Mesendoderm (in vitro differentiated cells): ENCODE results near the gene BDP1. TPM values are rescaled to one million over a fixed set of nuclear protein-coding genes. Genes with fewer than 3 reads are reported as not detected.
"Not testable (repeated sequence)": the region's sequence is repeated elsewhere in the genome, so short reads cannot be mapped to it uniquely, and the experiment has no call there.

Source experiments
- DNase-seq: peaks from one replicate; pipeline ENCODE4 v3.0.0; 2013
- H2AK5ac ChIP-seq: 2 replicates; pipeline ENCODE4 v1.6.1; 2013; ENCODE audit warnings: low read length, inconsistent platforms
- H2BK120ac ChIP-seq: 2 replicates; pipeline ENCODE4 v1.6.1; 2013; ENCODE audit warnings: low read depth, mild to moderate bottlenecking, low read length, moderate library complexity, mixed read lengths
- H2BK15ac ChIP-seq: replicated peaks from 2 replicates; pipeline ENCODE4 v1.6.1; 2013; ENCODE audit warnings: low read depth, mild to moderate bottlenecking, moderate library complexity
- H2BK5ac ChIP-seq: 2 replicates; pipeline ENCODE4 v1.6.1; 2013; ENCODE audit warnings: low read length, inconsistent platforms
- H3K18ac ChIP-seq: 2 replicates; pipeline ENCODE4 v1.6.1; 2013; ENCODE audit warnings: mild to moderate bottlenecking, low read length, mixed read lengths
- H3K23ac ChIP-seq: one replicate; pipeline ENCODE4 v1.6.1; 2013; ENCODE audit warnings: low read length
- H3K27ac ChIP-seq: 2 replicates; pipeline ENCODE4 v1.5.1; 2013; ENCODE audit warnings: low read depth, mild to moderate bottlenecking, inconsistent platforms, low read length, moderate library complexity
- H3K27me3 ChIP-seq: 2 replicates; pipeline ENCODE4 v1.6.1; 2013; ENCODE audit warnings: low read length, control low read depth, mild to moderate bottlenecking, inconsistent platforms; ENCODE audit not compliant: insufficient read depth, poor library complexity
- H3K36me3 ChIP-seq: 2 replicates; pipeline ENCODE4 v1.6.1; 2013; ENCODE audit warnings: low read length, inconsistent platforms; ENCODE audit not compliant: control insufficient read depth, insufficient read depth
- H3K4ac ChIP-seq: one replicate; pipeline ENCODE4 v1.6.1; 2013; ENCODE audit warnings: low read depth, mild to moderate bottlenecking, low read length, moderate library complexity
- H3K4me1 ChIP-seq: 2 replicates; pipeline ENCODE4 v1.6.1; 2013; ENCODE audit warnings: low read depth, low read length, inconsistent platforms; ENCODE audit not compliant: control insufficient read depth
- H3K4me2 ChIP-seq: 2 replicates; pipeline ENCODE4 v1.6.1; 2013; ENCODE audit warnings: low read length
- H3K4me3 ChIP-seq: 2 replicates; pipeline ENCODE4 v1.5.1; 2013; ENCODE audit warnings: mild to moderate bottlenecking, low read length
- H3K56ac ChIP-seq: one replicate; pipeline ENCODE4 v1.6.1; 2013; ENCODE audit warnings: low read length
- H3K79me1 ChIP-seq: 2 replicates; pipeline ENCODE4 v1.6.1; 2013; ENCODE audit warnings: low read length, inconsistent platforms
- H3K79me2 ChIP-seq: 2 replicates; pipeline ENCODE4 v1.6.1; 2013; ENCODE audit warnings: mild to moderate bottlenecking, low read length; ENCODE audit not compliant: control insufficient read depth, insufficient read depth
- H3K9ac ChIP-seq: 2 replicates; pipeline ENCODE4 v1.6.1; 2013; ENCODE audit warnings: low read length, inconsistent platforms
- H4K5ac ChIP-seq: one replicate; pipeline ENCODE4 v1.6.1; 2013; ENCODE audit warnings: low read length
- H4K8ac ChIP-seq: one replicate; pipeline ENCODE4 v1.6.1; 2013; ENCODE audit warnings: low read depth, mild to moderate bottlenecking, control low read depth, low read length, moderate library complexity
- WGBS: extraction: QIAGEN DNeasy Blood & Tissue Kit; methylation state at CpG from one replicate; pipeline ENCODE4 v1.1.7; 2013; ENCODE audit warnings: low lambda C conversion rate, missing lambda C conversion rate; ENCODE audit not compliant: insufficient coverage; ENCODE audit errors: extremely low coverage; 5-methylcytosine and 5-hydroxymethylcytosine counted together
- small RNA-seq: library from polyadenylated mRNA; stranded (forward); fragments of <200 nt; extraction: miRNeasy Mini kit (QIAGEN cat#:217004); gene quantifications from one replicate; pipeline ENCODE3, GENCODE V24; 2013; ENCODE audit not compliant: insufficient read depth

BDP1 gene

DNA sequence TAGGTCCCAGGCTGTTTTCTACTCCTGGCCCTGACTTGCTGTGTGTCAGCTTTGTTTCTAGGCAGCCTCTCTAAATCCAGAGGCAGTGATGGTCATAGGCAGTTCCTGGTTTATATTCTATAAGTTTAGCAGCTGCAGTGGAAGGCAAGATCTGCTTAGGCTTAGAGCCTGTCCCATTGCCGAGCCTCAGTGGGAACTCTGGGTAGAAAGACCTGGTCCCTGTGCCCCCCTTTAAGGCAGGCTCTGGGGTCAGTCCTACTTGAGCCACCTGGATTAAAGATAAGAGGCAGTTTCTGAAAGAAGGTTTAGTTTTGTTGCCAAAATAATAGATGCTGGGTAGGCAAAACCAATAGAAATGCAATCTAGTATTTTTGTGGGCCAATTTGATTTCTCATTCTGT, 145.3 kb downstream of the BDP1 start:
- Histone ChIP-seq H2BK5ac (no peak overlapping the region), H4K8ac (no peak overlapping the region), H3K27ac (no peak overlapping the region), H3K4me3 (no peak overlapping the region), H3K23ac (no peak overlapping the region), H3K36me3 (peaks cover 2% of the 10 kb centered on the region), H3K9ac (no peak overlapping the region), H3K4ac (no peak overlapping the region), H3K79me1 (no peaks in the 10 kb centered on the region), H3K4me1 (no peaks in the 10 kb centered on the region), H3K27me3 (no peaks in the 10 kb centered on the region), H4K5ac (no peak overlapping the region), H2AK5ac (no peak overlapping the region), H2BK15ac (no peak overlapping the region), H3K4me2 (no peak overlapping the region), H3K79me2 (no peaks in the 10 kb centered on the region), H3K18ac (no peak overlapping the region), H3K56ac (no peak overlapping the region), H2BK120ac (no peak overlapping the region)
- DNase-seq, result no peak
- WGBS, result no CpG with 5 or more reads among the region's 1 CpG

DNA sequence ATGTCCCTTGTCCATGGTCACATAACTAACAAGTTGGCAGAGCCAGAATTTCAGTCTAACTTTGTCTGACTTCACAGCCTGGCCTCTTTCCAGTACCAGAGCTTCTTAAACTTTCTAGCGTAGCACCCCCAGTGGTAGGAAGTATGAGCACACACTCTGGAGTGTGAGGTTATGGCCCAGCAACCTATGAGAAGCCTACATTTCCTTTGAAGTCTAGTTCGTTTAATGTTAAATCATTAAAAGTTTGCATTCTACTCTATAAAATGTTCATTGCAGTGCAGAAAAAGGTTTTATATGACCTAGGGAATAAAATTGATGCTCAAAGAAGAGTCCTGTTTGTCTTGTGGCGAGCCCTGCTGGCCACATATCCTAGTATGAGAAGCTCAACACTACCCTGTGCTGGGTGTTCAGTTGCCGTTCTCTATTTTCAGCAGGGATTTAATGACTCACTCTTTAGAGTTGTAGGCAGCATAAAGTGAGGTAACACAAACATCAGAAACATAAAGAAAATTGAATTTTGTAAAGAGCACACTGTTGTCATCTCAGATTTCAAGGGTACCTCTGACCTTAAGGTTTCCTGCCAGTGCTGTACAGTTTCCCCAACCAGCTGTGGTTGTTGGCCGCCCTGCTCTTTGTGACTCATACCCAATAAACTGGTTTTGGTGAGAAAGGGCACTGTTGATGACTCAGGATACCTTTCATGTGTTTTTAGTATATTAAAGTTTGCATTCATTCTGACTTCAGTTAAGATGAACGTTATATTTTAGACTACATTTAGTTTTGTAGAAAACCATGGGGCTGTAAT, 146.0 kb downstream of the BDP1 start:
- H3K4me3 ChIP-seq, result no peak overlapping the region
- H3K4ac ChIP-seq, result no peak overlapping the region
- no peak overlapping the region for H4K5ac ChIP-seq
- H2AK5ac ChIP-seq, result no peak overlapping the region
- H2BK5ac ChIP-seq, result no peak overlapping the region
- H3K79me1 ChIP-seq, result no peaks in the 10 kb centered on the region
- H2BK15ac ChIP-seq, result no peak overlapping the region
- no peak overlapping the region for H3K18ac ChIP-seq
- no peak overlapping the region for H3K27ac ChIP-seq
- no peak overlapping the region for H2BK120ac ChIP-seq
- H3K23ac ChIP-seq, result no peak overlapping the region
- H3K4me1 ChIP-seq, result no peaks in the 10 kb centered on the region
- H3K9ac ChIP-seq, result no peak overlapping the region
- no peaks in the 10 kb centered on the region for H3K27me3 ChIP-seq
- no peak overlapping the region for H4K8ac ChIP-seq
- H3K36me3 ChIP-seq, result peaks cover 2% of the 10 kb centered on the region
- peak; percentile 78 for DNase-seq
- no peaks in the 10 kb centered on the region for H3K79me2 ChIP-seq
- no peak overlapping the region for H3K56ac ChIP-seq
- WGBS, result no CpG with 5 or more reads among the region's 6 CpGs
- no peak overlapping the region for H3K4me2 ChIP-seq

DNA sequence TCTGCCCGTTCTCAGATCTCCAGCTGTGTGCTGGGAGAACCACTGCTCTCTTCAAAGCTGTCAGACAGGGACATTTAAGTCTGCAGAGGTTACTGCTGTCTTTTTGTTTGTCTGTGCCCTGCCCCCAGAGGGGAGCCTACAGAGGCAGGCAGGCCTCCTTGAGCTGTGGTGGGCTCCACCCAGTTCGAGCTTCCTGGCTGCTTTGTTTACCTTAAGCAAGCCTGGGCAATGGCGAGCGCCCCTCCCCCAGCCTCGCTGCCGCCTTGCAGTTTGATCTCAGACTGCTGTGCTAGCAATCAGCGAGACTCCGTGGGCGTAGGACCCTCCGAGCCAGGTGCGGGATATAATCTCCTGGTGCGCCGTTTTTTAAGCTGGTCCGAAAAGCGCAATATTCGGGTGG, 154.5 kb downstream of the BDP1 start:
- H3K56ac ChIP-seq, H3K4ac ChIP-seq, H3K9ac ChIP-seq, H3K27me3 ChIP-seq, H3K4me3 ChIP-seq, DNase-seq, H3K27ac ChIP-seq, H3K18ac ChIP-seq, H2BK120ac ChIP-seq, H3K79me1 ChIP-seq, H2AK5ac ChIP-seq, H3K4me1 ChIP-seq, H3K79me2 ChIP-seq, H4K5ac ChIP-seq, H3K4me2 ChIP-seq, H3K23ac ChIP-seq, H2BK15ac ChIP-seq, H4K8ac ChIP-seq, H2BK5ac ChIP-seq, H3K36me3 ChIP-seq: not testable (repeated sequence)
- WGBS, result no CpG with 5 or more reads among the region's 16 CpGs

GRCh38 chr5:71615809-71616208, 160.4 kb downstream of the BDP1 start:
- Histone ChIP-seq H4K5ac (no peak overlapping the region), H3K56ac (no peak overlapping the region), H3K4me3 (no peak overlapping the region), H3K9ac (no peak overlapping the region), H3K18ac (no peak overlapping the region), H2BK120ac (no peak overlapping the region), H3K4me2 (no peak overlapping the region), H3K27me3 (no peaks in the 10 kb centered on the region), H3K27ac (no peak overlapping the region), H2BK15ac (no peak overlapping the region), H3K4ac (no peak overlapping the region), H3K79me1 (no peaks in the 10 kb centered on the region), H3K36me3 (no peaks in the 10 kb centered on the region), H3K23ac (no peak overlapping the region), H2AK5ac (no peak overlapping the region), H4K8ac (no peak overlapping the region), H3K79me2 (no peaks in the 10 kb centered on the region), H2BK5ac (no peak overlapping the region), H3K4me1 (no peaks in the 10 kb centered on the region)
- DNase-seq, result no peak
- WGBS, result no CpG with 5 or more reads among the region's 4 CpGs

Small RNAs within 50 kb of the gene (small RNA-seq; reads per million reads assigned to genes)
- not detected for gene HMGN1P12
